GM12878 (cell line): ENCODE measurements around the gene CCR3. TPM values are rescaled to one million over a fixed set of nuclear protein-coding genes. Genes with fewer than 3 reads are reported as not detected.

ENCODE experiments used
- BMI1 ChIP-seq: fragments of 450-650 bp; IDR thresholded peaks from 2 replicates; pipeline ENCODE4 v1.6.1; 2016; ENCODE audit warnings: mild to moderate bottlenecking, moderate library complexity, borderline replicate concordance
- CUX1 ChIP-seq: IDR thresholded peaks from 2 replicates; pipeline ENCODE4 v1.6.1; 2012; ENCODE audit warnings: improper control_type of control experiment, low read depth, low read length; ENCODE audit not compliant: insufficient replicate concordance
- EED ChIP-seq: sonication (generic); IDR thresholded peaks from 2 replicates; pipeline ENCODE4 v1.6.1; 2016; ENCODE audit warnings: antibody characterized with exemption, low read depth
- GATAD2B ChIP-seq: fragments of 450-650 bp; conservative IDR thresholded peaks from 2 replicates; pipeline ENCODE4 v1.6.1; 2017; ENCODE audit warnings: low read depth, mild to moderate bottlenecking, moderate library complexity
- MLLT1 ChIP-seq: fragments of 450-650 bp; IDR thresholded peaks from 2 replicates; pipeline ENCODE4 v1.6.1; 2016; ENCODE audit warnings: mild to moderate bottlenecking
- MTA3 ChIP-seq: IDR thresholded peaks from 2 replicates; pipeline ENCODE4 v1.6.1; 2012; ENCODE audit warnings: low read length, inconsistent platforms, borderline replicate concordance
- NBN ChIP-seq: fragments of 450-650 bp; IDR thresholded peaks from 2 replicates; pipeline ENCODE4 v1.6.1; 2016
- PML ChIP-seq: IDR thresholded peaks from 2 replicates; pipeline ENCODE4 v1.6.1; 2012; ENCODE audit warnings: low read length, inconsistent platforms
- RCOR1 ChIP-seq: conservative IDR thresholded peaks from 2 replicates; pipeline ENCODE4 v1.6.1; 2012; ENCODE audit warnings: low read depth, low read length, improper control_type of control experiment
- RELA ChIP-seq: fragments of 450-650 bp; IDR thresholded peaks from 2 replicates; pipeline ENCODE4 v1.8.0; 2014; ENCODE audit warnings: borderline replicate concordance; ENCODE audit not compliant: partially characterized antibody
- SMC3 ChIP-seq: IDR thresholded peaks from 2 replicates; pipeline ENCODE4 v1.6.1; 2011; ENCODE audit warnings: low read length, improper control_type of control experiment, borderline replicate concordance
- SPI1 ChIP-seq: IDR thresholded peaks from 2 replicates; pipeline ENCODE4 v1.6.1; 2011; ENCODE audit warnings: low read depth, mild to moderate bottlenecking, low read length, moderate library complexity, borderline replicate concordance; ENCODE audit not compliant: insufficient read depth
- TARDBP ChIP-seq: IDR thresholded peaks from 2 replicates; pipeline ENCODE4 v1.6.1; 2016; ENCODE audit warnings: borderline replicate concordance
- TCF7 ChIP-seq: IDR thresholded peaks from 2 replicates; pipeline ENCODE4 v1.6.1; 2014; ENCODE audit warnings: antibody characterized with exemption, borderline replicate concordance
- WRNIP1 ChIP-seq: IDR thresholded peaks from 2 replicates; pipeline ENCODE4 v1.6.1; 2011; ENCODE audit warnings: low read depth, low read length, improper control_type of control experiment, borderline replicate concordance
- ZNF207 ChIP-seq: fragments of 450-650 bp; IDR thresholded peaks from 2 replicates; pipeline ENCODE4 v1.6.1; 2014; ENCODE audit warnings: antibody characterized with exemption, mild to moderate bottlenecking, borderline replicate concordance
- ZNF274 ChIP-seq: IDR thresholded peaks from one replicate; pipeline ENCODE4 v1.8.0; 2011; ENCODE audit not compliant: insufficient read length, insufficient read depth
- ZNF687 ChIP-seq: fragments of 450-650 bp; IDR thresholded peaks from 2 replicates; pipeline ENCODE4 v1.6.1; 2017; ENCODE audit warnings: mild to moderate bottlenecking, moderate library complexity
- ZZZ3 ChIP-seq: IDR thresholded peaks from 2 replicates; pipeline ENCODE4 v1.6.1; 2011; ENCODE audit warnings: low read depth; ENCODE audit not compliant: control insufficient read depth, insufficient read length
- polyA plus RNA-seq, 11 experiments: library from polyadenylated mRNA; depleted of rRNA in 4 of 11; unstranded in 6 of 11; stranded (reverse) in 5 of 11; fragments of >200 nt; fragmentation: Nextera tagmentation in 4 of 11; fragmentation: Illumina TruSeq in 1 of 11; extraction: Ambion mirVana in 4 of 11; extraction: Trizol in 1 of 11; gene quantifications; 1 replicate in 1 of 11; 2 replicates in 10 of 11; pipeline versions ENCODE4 v1.2.1 to v1.2.3, GENCODE V29; 2011 to 2016; ENCODE audit warnings: inconsistent platforms in 2 of 11, missing spikeins in 2 of 11, low read depth in 1 of 11
- total RNA-seq, 4 experiments: library from RNA; depleted of rRNA in 3 of 4; stranded (reverse); fragments of >200 nt in 3 of 4; fragmentation: Illumina TruSeq in 1 of 4; extraction: Trizol in 1 of 4; gene quantifications; 2 replicates each; pipeline versions ENCODE4 v1.2.1 to v1.2.3, GENCODE V29; 2013 to 2021

The CCR3 gene
- total and polyA plus RNA-seq, 10 of the 15 experiments (the other 5 are each of a cell fraction or from before 2014, with no cell fraction given): 0.13 to 0.78 (median 0.41) TPM; not detected in 1

GRCh38 chr3:46293991-46294833, 52.0 kb downstream of the CCR3 start (continued):
- TF ChIP-seq CUX1 (no peak), ZNF274 (no peak), RCOR1 (no peak), ZZZ3 (no peak), ZNF687 (no peak), WRNIP1 (no peak), TARDBP (no peak), RELA (peak; percentile 74), EED (no peak; the same call in none of the 2 replicates), MTA3 (no peak), BMI1 (peak; percentile 62; the same call in 1 of the 2 replicates), ZNF207 (no peak), PML (no peak), MLLT1 (no peak), GATAD2B (no peak), SMC3 (no peak), TCF7 (no peak), SPI1 (peak; percentile 84), NBN (no peak)
